HG03342 (cell line): ENCODE measurements around the gene CEACAM4.

Experiments used
- ATAC-seq: cut with Tn5 transposase; IDR thresholded peaks from one replicate; pipeline ENCODE4 v1.9.1; 2021; ENCODE audit warnings: mild to moderate bottlenecking, moderate library complexity; ENCODE audit not compliant: unreplicated experiment

The CEACAM4 gene

GRCh38 chr19:41617941-41618730, 8.7 kb downstream of the CEACAM4 start:
- no peak for ATAC-seq

GRCh38 chr19:41616792-41617621, 9.9 kb downstream of the CEACAM4 start:
- no peak for ATAC-seq

- no peak for ATAC-seq
Measured at GRCh38 chr19:41615207-41615606, 11.7 kb downstream of the CEACAM4 start.

GRCh38 chr19:41612483-41612882, 14.4 kb downstream of the CEACAM4 start:
- ATAC-seq, result no peak

GRCh38 chr19:41610789-41611188, 16.1 kb downstream of the CEACAM4 start:
- no peak for ATAC-seq

- no peak for ATAC-seq
Measured at GRCh38 chr19:41607668-41608067, 19.2 kb downstream of the CEACAM4 start.

GRCh38 chr19:41606215-41606837, 20.5 kb downstream of the CEACAM4 start:
- ATAC-seq, result no peak

GRCh38 chr19:41604831-41605230, 22.0 kb downstream of the CEACAM4 start:
- no peak for ATAC-seq

GRCh38 chr19:41601771-41602170, 25.1 kb downstream of the CEACAM4 start:
- no peak for ATAC-seq

- ATAC-seq, result no peak
Measured at GRCh38 chr19:41599175-41599966, 27.5 kb downstream of the CEACAM4 start.

GRCh38 chr19:41597600-41598041, 29.3 kb downstream of the CEACAM4 start:
- ATAC-seq, result no peak

GRCh38 chr19:41595890-41596280, 31.0 kb downstream of the CEACAM4 start:
- ATAC-seq, result no peak

- no peak for ATAC-seq
Measured at GRCh38 chr19:41595258-41595889, 31.5 kb downstream of the CEACAM4 start.

GRCh38 chr19:41591951-41592562, 34.8 kb downstream of the CEACAM4 start:
- no peak for ATAC-seq

- no peak for ATAC-seq
Measured at GRCh38 chr19:41590936-41591335, 35.9 kb downstream of the CEACAM4 start.

GRCh38 chr19:41589371-41589770, 37.5 kb downstream of the CEACAM4 start:
- ATAC-seq, result no peak

GRCh38 chr19:41588497-41589209, 38.2 kb downstream of the CEACAM4 start:
- ATAC-seq, result no peak

GRCh38 chr19:41587838-41588210, 39.0 kb downstream of the CEACAM4 start:
- no peak for ATAC-seq

GRCh38 chr19:41587101-41587837, 39.6 kb downstream of the CEACAM4 start:
- no peak for ATAC-seq
